Stimulated activated CD4-positive, alpha-beta T cell treated with anti-CD3 and anti-CD28 coated beads, TNF-alpha, amount 100 ng/mL, for 24 hours (primary cell): ENCODE measurements around the gene FTCD.

ENCODE experiments used
- DNase-seq, 3 experiments: peaks; one replicate each; pipeline ENCODE4 v3.0.0-alpha.2; 2020; ENCODE audit warnings: low read depth in 3 of 3

The FTCD gene

DNA sequence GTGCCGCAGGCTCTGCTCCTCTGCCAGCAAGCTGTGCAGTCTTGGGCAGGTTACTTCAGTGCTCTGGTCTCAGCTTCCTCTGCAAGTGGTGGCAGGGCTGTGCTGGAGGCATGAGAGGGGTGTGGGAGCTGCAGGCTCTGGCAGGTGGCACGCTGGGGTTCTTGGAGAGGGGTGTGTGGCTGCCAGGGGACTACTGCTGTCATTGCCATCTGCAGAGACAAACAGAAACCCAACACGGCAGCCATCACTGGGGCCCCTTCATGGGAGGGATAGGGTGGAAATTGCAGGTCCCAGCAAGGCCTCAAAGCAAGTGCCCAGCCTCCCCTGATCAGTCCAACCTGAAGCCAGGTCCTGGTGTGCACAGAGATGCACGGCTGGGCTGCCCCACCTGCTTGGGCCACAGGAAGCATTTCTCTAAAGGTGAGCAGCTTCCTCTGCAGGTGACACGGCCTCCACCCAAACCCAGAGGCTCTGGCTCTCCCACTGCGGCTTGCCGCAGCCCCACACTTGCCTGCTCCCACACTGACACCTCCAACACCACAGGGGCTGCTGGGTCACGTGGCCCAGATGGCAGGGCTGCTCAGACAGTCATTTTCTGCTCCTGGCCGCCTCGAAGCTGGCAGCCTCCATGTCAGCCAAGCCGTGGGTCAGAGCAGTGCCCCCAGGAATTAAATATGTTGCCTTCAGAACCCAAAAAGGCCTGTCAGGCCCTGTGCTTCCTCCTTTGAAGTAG is 61.5 kb downstream of the FTCD start:
- DNase-seq, result no peak

DNA sequence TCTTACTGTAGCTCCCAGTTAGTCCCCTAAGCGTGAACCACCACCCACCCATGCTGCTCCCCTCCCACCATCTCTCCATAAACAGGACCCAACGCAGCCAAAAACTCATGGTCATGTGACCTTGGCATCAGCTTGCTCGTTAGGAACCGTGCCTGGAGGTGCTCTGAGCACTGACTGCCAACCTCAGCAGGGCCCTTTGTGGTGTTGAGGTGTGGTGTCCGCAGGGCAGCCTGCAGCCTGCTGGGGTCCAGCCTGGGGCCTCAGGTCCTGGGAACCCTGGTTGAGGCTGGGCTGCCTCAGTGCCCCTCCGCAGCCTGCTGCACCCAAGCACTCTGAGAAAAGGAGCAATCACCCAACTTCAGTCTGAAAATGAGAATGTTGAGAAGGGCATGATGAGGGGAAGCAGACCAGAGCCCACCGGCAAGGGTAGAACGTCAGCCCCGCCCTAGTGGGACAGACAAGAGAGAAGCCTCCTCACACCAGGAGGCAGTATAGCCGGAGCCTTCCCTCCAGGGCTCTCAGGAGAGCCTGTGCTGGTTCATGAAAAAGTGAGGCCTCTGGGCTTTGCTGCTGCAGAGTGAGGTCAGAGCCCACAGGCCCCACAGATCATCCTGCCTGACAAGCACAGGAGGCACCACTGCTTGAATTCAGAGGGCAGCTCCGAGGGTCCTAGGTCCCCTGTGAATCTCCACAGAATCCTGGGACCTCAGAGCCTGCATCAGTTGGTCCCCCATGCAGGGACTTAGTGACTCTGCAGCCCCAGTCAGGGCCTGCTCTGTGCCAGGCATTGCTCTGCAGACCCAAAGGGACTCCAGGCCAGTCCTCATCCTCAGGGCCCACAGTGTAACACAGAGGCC is 62.3 kb downstream of the FTCD start:
- no peak for DNase-seq

DNA sequence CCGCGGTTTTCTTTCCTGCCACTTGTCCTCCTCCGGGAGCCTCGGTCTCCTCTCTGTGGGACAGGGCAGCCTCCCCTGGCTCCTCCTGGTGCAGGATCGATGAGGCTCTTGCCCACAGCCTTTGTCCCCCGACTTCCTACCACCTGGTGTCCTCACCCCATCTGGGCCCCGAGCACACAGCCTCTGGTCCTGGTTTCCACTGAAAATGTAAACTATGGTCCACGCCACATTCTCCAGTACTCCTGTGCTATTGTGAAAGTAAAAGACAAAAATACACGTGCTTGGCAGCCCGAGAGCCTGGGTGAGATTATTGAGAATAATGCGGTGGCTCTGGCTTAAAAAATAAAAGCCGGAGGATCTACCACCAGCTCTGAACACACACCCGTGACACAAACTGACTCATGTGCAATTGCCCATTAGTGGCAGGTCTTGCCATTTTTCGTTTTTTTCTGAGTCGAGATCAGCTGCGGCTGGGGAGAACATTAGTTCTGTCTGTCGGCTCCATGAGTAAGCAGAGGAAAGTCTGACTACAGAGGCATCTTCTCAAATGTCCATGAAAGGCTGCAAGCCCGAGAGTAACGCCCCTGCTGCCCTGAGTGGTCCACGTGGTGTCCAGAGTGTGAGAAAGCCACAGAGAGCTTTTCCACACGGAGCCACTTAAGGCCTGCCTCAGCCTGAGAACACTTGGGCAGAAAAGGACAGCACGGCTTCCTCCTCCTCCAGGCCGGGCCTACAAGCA is 63.2 kb downstream of the FTCD start:
- DNase-seq, result no peak

DNA sequence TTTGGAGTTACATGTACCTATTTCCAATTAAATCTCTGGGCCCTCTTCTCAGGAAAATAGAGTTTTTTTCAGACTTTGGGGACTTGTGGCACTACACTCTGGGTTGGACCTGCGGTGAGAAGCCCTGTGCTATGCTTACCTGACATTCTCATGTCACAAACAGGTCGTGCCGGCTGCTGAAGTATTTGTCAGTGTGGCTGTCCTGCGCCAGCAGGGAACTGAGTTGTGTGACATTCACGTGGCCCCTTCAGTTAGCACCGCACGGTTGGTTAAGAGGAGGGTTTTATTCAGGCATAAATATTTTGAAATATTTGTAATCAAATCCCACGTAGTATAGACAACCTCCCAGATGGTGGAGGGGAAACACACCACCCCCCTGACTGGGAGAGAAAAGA is 63.8 kb downstream of the FTCD start:
- no peak for DNase-seq

DNA sequence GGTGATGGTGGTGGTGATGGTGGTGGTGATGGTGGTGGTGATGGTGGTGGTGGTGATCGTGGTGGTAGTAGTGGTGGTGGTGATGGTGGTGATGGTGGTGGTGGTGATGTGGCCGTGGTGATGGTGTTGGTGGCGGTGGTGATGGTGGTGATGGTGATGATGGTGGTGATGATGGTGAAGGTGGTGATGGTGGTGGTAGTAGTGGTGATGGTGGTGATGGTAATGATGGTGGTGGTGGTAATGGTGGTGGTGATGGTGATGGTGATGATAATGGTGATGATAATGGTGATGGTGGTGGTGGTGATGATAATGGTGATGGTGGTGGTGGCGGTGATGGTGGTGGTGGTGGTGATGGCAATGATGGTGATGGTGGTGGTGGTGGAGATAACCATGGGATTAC is 64.3 kb downstream of the FTCD start:
- DNase-seq, result no peak

DNA sequence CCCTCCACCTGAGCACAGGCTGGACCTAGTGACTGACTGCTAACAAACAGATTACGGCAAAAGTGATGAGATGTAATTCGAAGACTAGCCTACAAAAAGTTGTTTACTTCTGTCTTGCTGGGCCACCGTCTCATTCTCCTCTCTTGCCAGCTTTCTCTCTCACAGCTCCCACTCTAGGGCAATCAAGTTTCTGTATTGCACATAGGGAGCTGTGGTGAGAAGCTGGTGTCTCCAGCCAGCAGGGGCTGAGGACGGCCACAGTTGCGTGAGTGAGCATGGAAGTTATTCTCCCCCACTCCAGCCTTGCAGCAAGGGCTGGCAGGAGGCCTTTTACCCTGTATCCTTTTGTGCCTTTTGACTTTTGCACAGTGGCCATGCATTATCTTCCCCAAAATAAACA is 66.1 kb downstream of the FTCD start:
- DNase-seq, result no peak

DNA sequence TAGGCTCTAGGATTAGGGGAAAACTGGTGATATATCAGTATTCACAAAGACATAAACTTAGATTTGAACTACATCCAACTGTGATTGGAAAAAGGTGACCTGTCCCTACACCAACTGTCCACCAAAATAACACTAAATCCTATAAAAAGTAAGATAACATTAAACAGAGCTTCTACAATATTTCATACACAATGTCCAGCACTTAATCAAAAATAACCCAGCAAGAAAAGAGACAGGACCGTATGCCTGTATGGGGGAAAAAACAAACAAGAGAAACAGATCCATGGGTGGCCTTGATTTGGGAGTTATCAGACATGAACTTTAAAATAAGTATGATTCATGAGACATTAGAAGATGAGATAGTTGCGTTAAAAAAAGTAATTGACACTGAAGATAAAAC is 67.2 kb downstream of the FTCD start:
- DNase-seq, result no peak

DNA sequence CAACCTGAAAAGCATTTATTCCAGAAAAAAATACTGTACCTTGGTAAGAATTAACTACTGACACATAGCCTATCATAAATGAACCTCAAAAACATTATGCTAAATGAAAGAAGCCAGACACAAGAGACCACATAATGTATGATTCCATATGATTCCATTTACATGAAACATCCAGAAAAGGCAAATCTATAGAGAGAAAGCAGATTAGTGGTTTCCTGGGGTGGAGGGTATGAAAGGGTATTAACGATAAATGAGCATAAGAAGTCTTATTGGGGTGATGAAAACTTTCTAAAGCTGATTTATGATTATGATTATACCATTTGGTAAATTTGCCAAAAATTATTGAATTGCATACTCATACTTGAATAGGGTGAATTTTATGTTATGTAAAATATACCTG is 67.7 kb downstream of the FTCD start:
- no peak for DNase-seq
